Anterior cingulate cortex (tissue), 58 donors: ENCODE results near the gene LRRN3.

Experiments
- DNase-seq, 58 donors: peaks; one replicate each; lab custom pipeline; 2025; lab: John Stamatoyannopoulos, UW

The LRRN3 gene

DNA sequence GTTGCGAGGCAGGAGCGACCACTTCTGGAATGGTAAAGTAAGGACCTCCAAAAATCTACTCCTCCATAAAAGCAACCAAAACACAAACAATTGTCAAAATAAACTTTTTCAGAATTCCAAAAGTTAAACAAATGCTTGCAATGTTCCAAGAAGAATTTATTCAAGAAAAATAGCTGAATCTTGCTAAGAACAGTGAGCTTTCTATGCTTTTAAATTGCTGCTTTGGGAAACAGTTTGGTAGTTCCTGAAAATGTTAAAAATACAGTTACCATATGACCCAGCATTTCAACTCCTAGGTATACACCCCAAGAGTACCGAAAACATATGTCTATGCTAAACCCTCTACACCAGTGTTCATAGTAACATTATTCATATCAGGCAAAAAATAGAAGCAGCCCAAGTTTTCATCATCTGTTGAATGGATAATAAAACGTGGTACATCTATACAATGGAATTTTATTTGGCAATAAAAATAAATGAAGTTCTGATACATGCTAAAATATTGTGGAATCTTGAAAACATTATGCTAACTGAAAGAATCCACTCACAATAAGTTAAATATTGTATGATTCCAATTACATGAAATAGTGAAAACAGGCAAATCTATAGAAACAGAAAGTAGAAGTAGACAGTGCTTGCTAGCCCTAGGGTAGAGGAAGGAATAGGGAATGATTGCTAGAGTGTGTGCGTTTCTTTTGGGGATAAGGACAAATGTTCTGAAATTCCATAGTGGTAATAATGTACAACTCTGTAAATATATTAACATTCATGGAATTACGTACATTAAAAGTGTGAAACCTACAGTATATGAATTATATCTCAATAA lies 57.0 kb downstream of the LRRN3 start:
- no peak for DNase-seq

DNA sequence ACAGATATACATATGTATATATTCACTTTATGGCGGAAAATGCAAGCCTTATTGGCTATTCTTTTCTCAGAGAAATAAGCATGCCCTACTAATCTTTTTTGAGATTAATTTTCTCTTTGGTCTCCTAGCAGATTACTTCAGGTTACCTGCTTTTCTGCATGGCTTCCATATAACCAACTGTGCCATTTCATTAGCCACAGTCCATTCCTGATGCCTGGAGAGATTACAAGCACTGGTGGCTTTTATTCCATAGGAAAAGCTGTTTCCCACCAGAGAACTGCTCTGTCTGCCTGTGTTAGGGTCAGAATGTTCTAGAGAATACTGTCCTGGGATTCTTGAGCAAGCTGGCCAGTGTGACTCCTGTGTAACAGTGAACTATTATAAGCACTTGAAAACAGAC lies 59.8 kb downstream of the LRRN3 start:
- DNase-seq = no peak

DNA sequence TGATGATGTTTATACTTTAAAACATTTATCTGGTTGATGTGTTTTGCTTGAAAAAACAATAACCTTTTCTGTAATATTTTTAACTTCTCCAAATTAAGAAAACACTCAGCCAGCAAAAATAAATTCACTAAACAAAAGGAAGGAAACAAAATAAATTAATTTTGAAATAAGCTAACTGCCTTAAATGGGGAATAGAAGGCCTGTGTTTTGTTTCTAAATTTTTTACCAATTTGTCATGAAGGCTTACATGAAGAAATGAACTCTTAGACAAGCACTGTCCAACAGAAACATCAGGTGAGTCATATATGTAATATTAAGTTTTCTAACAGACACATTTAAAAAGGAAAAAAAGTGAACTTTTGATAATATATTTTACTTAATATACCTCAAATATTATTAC lies 68.5 kb downstream of the LRRN3 start:
- DNase-seq = no peak

DNA sequence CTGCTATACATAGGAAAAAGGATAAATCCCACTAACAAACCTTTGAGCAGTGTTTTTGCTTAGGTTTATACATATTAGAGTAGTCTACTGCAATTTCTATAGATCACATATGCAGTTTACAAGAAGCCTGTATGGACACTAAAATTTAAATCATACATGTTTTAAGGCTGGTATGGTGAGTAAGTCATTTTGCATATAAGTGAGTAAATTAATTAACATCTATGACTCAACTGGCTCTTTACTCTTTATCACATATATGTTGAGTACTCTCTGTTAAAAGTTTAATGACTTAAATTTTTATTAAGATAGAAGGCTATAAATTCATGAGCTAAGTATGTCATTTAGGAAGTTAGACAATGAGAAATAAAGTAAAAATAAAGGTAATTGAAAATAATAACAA lies 69.4 kb downstream of the LRRN3 start:
- no peak for DNase-seq

DNA sequence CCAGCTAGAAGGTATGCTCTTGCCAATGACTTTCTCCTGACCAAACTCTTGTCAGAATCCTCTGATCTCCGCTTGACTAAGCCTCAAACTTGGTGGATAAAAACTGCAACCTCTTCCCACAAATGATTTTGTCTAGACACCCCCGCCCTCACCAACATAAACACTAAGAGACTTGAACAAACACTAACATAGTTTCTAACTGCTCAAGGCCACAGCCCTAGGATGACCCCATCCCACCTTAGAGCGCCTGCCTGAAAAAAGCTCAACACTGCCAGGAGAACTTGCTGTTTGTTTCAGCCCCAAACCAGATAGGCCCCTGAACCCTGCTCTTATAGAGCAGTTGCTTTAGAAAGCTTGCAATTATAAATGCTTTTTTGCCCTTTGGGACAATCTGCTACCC lies 71.8 kb downstream of the LRRN3 start:
- no peak for DNase-seq

DNA sequence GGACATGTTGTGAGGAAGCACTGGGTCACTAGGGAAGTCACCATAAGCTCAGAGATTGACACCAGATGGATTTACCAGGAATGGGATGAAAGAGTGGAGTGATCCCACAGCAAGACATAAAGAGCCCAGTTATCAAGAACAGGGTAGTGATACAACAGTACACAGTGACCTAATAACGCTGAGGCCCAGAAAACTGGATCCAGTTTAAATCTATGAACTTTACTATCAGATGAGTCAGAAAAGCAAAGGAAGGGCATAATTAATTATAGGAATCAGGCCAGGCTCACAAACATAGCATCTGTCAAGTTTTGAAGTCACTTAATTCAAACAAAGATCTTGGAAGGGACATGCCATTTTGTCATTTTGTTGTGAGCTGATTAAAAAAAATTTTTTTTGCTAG lies 73.5 kb downstream of the LRRN3 start:
- no peak for DNase-seq

DNA sequence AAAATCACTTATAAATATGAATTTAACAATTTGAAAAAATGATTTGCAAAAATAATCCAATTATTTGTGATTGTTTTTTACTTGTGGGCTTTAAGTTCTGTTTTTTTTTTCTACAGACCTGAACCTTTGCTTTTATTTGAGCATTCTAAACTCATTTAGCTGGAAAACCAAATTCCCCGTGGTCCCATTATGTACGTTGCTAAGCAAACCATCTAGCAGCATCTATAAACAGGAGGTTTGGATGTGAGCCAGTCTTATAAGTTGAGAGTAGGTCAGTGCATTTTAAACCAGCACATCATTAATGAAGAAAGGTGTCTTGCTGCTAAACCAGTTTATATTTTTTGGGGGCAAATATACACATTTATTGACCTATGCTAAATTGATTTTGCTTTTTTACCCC lies 77.3 kb downstream of the LRRN3 start:
- no peak for DNase-seq

DNA sequence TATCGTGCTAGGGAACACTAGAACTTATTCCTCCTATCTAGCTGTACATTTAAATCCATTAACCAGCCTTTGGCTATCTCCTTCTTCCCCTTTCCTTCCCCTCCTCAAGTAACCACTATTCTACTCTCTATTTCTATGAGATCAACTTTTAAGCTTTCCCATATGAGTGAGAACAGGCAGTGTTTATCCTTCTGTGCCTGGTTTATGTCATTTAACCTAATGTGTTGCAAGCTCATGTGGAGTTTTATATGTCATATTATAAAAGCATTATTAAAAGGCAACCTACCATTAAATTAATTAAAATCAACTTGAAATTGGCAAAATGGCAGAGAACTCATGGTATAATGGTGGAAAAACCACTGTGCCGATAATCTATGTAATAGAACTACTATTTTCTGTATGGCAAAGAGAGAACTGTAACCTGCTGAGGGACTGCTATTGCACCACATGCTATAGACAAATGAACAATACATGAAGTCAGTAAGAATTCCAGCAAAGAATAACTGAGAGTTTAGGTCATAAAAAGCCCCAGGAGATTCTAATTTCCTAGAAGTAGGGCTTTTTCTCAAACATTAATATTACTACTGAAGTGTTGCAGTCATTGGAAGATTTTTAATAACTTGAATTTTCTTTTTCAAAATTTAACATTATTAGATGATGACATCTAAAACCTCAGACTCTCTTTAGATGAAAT lies 81.8 kb downstream of the LRRN3 start:
- no peak for DNase-seq

DNA sequence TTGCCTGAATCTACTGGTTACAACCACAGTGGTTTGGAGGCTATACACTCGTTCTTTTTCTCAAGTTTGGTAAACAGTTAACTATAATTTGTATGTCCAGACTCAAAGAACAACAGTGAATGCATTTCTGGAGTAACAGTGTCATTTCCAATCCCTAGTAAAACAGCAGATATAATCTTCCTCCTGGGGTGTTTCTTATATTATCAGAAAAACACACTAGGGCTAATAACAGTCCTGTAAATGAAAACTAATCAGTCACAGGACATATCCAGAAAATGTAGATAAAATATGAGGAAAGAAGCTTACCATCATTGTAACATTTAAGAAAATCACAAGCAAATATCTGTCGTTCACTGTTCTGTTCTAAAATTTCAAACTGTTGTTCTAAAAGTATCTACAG lies 82.6 kb downstream of the LRRN3 start:
- no peak for DNase-seq

DNA sequence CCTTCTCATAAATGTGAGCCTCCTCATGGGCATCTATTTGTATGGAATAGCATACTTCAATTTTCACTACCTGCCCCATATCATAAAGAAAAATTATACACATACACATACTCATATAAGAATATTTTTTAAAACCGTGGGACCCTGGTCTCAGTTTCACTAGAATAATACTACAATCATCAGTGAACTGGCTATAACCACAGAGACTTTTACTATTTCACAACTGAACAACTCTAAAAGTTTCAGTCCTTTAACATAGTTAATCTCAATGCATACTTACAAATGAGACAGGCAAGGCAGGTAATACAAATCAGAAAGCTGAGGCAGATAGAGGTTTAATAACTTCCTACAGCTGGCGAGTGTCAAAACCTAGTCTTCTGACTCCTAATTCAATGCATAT lies 83.1 kb downstream of the LRRN3 start:
- DNase-seq = no peak

DNA sequence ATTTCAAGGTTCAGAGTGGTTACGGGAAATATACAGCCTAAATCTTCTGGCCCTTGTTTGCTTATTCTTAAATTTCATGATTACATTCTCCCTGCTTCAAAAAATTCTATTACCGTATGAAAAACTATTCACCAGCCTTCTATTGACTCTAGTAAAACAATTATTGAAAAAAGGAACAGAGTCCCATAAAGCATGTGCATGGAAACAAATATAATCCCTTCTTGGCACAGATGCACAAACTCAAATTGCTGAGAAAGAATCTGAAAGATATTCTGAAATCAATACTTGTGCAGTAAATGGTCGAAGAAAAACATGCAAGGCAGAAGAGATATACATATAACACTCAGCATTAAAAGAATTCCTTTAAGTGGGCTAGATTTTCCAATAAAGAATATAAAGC lies 83.6 kb downstream of the LRRN3 start:
- no peak for DNase-seq
